Heart left ventricle (tissue), 16 donors: ENCODE measurements around the gene ASPM. TPM values are rescaled to one million over a fixed set of nuclear protein-coding genes. Genes with fewer than 3 reads are reported as not detected.

Experiments used
- ATAC-seq, 4 donors: fragments of 200-7000 bp; cut with Tn5 transposase; one replicate each; pipeline ENCODE4 v1.9.1; 2020 to 2022; ENCODE audit warnings: moderate library complexity in 4 of 4, mild to moderate bottlenecking in 3 of 4, moderate number of reproducible peaks in 1 of 4
- DNase-seq, 5 donors: peaks; one replicate each; pipeline ENCODE4 v3.0.0-alpha.2; 2020
- H3K27ac ChIP-seq, 12 donors: fragments of 200-600 bp; sonication (generic) in 4 of 12; one replicate each; pipeline versions ENCODE4 v1.5.0 to v1.8.0; 2016 to 2022; ENCODE audit warnings: mild to moderate bottlenecking in 2 of 12
- H3K27me3 ChIP-seq, 9 donors: fragments of 200-600 bp; sonication (generic) in 2 of 9; one replicate each; pipeline versions ENCODE4 v1.5.1 to v1.8.0; 2016 to 2022; ENCODE audit warnings: mild to moderate bottlenecking in 3 of 9
- H3K36me3 ChIP-seq, 9 donors: fragments of 200-600 bp; sonication (generic) in 2 of 9; one replicate each; pipeline versions ENCODE4 v1.5.0 to v1.8.0; 2018 to 2022; ENCODE audit warnings: mild to moderate bottlenecking in 2 of 9
- H3K4me1 ChIP-seq, 12 donors: fragments of 200-600 bp; sonication (generic) in 4 of 12; one replicate each; pipeline versions ENCODE4 v1.5.0 to v1.8.0; 2016 to 2022; ENCODE audit warnings: mild to moderate bottlenecking in 3 of 12
- H3K4me3 ChIP-seq, 12 donors: fragments of 200-600 bp; sonication (generic) in 4 of 12; one replicate each; pipeline versions ENCODE4 v1.5.0 to v1.8.0; 2017 to 2022; ENCODE audit warnings: mild to moderate bottlenecking in 9 of 12, moderate library complexity in 4 of 12
- H3K9me3 ChIP-seq, 12 donors: fragments of 200-600 bp; sonication (generic) in 4 of 12; one replicate each; pipeline versions ENCODE4 v1.5.0 to v1.8.0; 2016 to 2022; ENCODE audit warnings: mild to moderate bottlenecking in 1 of 12
- CTCF ChIP-seq, 12 donors: fragments of 200-600 bp; sonication (generic) in 4 of 12; IDR thresholded peaks; one replicate each; pipeline versions ENCODE4 v1.5.0 to v1.8.0; 2018 to 2022; ENCODE audit warnings: antibody characterized with exemption in 12 of 12, mild to moderate bottlenecking in 5 of 12
- POLR2A ChIP-seq, 2 donors: fragments of 450-650 bp; IDR thresholded peaks; one replicate each; pipeline ENCODE4 v1.6.1; 2017; ENCODE audit warnings: antibody characterized with exemption in 2 of 2, mild to moderate bottlenecking in 2 of 2, moderate library complexity in 2 of 2
- WGBS, 4 donors: extraction: QIAGEN DNeasy Blood & Tissue Kit in 2 of 4; methylation state at CpG; one replicate each; pipeline versions ENCODE4 v1.1.5 to v1.1.7; 2013 to 2018; 5-methylcytosine and 5-hydroxymethylcytosine counted together
- intact Hi-C, 10 donors: fragments of 100-400 bp; cut with DNase I; formaldehyde crosslinking; loops; one replicate each; pipeline versions ENCODE4 v1.11.1 to v1.14.2; 2022
- polyA plus RNA-seq, 2 donors: library from polyadenylated mRNA; stranded (reverse); fragments of 200-250 nt; gene quantifications; one replicate each; pipeline ENCODE4 v1.2.3, GENCODE V29; 2013
- total RNA-seq, 9 donors: library from RNA; depleted of rRNA in 2 of 9; stranded (reverse); fragments of >200 nt in 2 of 9; fragmentation: NEBNext Ultra II Directional in 3 of 9; extraction: Animal tissue kit (Norgen Biotek cat#: 25700) in 3 of 9; gene quantifications; one replicate each; pipeline versions ENCODE4 v1.1.0 to v1.2.4, GENCODE V29; 2016 to 2023
- donor health status: ischemic (EF 13 %, LVEDD 7.1; RV severe dilation, severe dysfunction).
- donor health status: healthy with polysubstance abuse.
- donor health status: DM: no; HTN: yes; CAD: no.
- donor health status: DM: no; HTN: no; CAD: no.
- donor health status: ischemic (EF 25% LVEDD 6.9; RV normal size, moderate dysfunction).
- donor health status: ischemic (EF 25% LVEDD 5.7; RV mildly dilated, moderate dysfunction).
- donor health status: healthy.
- donor health status: DM: yes; HTN: yes; CAD: no.
- donor health status: ischemic (EF 35%, LVEDD 5.7; RV mildly dilated, moderate dysfunction).
- donor health status: nonischemic (EF 11% LVEDD 7.7; RV severe dilation, severe dysfunction).
- donor health status: DM: yes; HTN: yes; CAD: no.
- donor health status: PGD.
- donor health status: ischemic (EF 29% LVEDD 5.4; RV normal size, mild dysfunction).
- donor health status: nonischemic (EF 23%, LVEDD 6.1; RV moderate dilation, normal function).

Gene ASPM
- total and polyA plus RNA-seq, 11 donors, result 0.08 to 5.9 (median 0.44) TPM

- intact Hi-C loops, result loop anchor here in 8 of 10 donors (2.0 to 10.0 kb wide), 4 partner anchors 172 to 342 kb away; no protein-coding TSS in a partner anchor
- H3K27ac ChIP-seq, result no peak overlapping the region
- H3K27me3 ChIP-seq, result no peaks in the 10 kb centered on the region
- H3K9me3 ChIP-seq, result no peaks in the 10 kb centered on the region
- DNase-seq, result no peak
- no peak for ATAC-seq
- TF ChIP-seq CTCF (IDR thresholded peaks at IDR 0.05) (no peak), POLR2A (IDR thresholded peaks at IDR 0.05) (no peak)
- H3K4me3 ChIP-seq, result no peak overlapping the region
- H3K36me3 ChIP-seq, result peaks cover 0 to 99% (median 78%) of the 10 kb centered on the region in 9 donors
- peaks cover 0 to 10% (median 0%) of the 10 kb centered on the region in 12 donors for H3K4me1 ChIP-seq
- WGBS, 4 donors, result 81 to 94% (median 86%) methylated on average over 5 of the region's 5 CpGs
Measured at GRCh38 chr1:197183195-197183748, 36.8 kb upstream of the ASPM start.

DNA sequence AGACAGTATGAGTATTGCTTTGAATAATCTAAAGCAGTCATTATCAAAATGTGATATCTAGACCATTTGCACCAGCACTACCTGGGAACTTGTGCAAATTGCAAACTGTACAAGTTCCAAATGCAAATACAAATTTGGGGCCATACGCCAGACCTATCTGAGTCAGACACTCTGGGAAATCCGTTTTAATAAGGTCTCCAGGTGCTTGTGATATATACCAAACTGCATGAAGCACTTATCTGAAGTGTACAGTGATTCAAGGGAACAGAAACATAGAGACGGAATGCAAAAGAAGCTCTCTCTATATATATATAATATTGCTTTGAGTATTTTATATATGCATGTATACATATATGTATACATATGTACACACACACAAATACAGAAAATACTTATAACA, 36.2 kb upstream of the ASPM start:
- no peaks in the 10 kb centered on the region for H3K9me3 ChIP-seq
- no peak overlapping the region for H3K27ac ChIP-seq
- 65 to 74% (median 66%) methylated on average over 3 of the region's 3 CpGs for WGBS, 4 donors
- ATAC-seq, result no peak
- intact Hi-C loops, result loop anchor here in 8 of 10 donors (2.0 to 10.0 kb wide), 4 partner anchors 172 to 342 kb away; no protein-coding TSS in a partner anchor
- peaks cover 0 to 99% (median 78%) of the 10 kb centered on the region in 9 donors for H3K36me3 ChIP-seq
- no peak overlapping the region for H3K4me3 ChIP-seq
- H3K4me1 ChIP-seq, result peaks cover 0 to 10% (median 0%) of the 10 kb centered on the region in 12 donors
- DNase-seq, result no peak
- no peak for TF ChIP-seq POLR2A (IDR thresholded peaks at IDR 0.05)
- no peak for TF ChIP-seq CTCF (IDR thresholded peaks at IDR 0.05)
- no peaks in the 10 kb centered on the region for H3K27me3 ChIP-seq

- no peaks in the 10 kb centered on the region for H3K27me3 ChIP-seq
- intact Hi-C loops, result loop anchor here (2.0 to 10.0 kb wide), 4 partner anchors 173 to 343 kb away; no protein-coding TSS in a partner anchor
- H3K27ac ChIP-seq, result no peak overlapping the region
- no peaks in the 10 kb centered on the region for H3K9me3 ChIP-seq
- H3K4me3 ChIP-seq, result no peak overlapping the region
- 73 to 81% (median 75%) methylated on average over 3 of the region's 3 CpGs for WGBS, 4 donors
- DNase-seq (no peak), ATAC-seq (no peak)
- H3K4me1 ChIP-seq, result peaks cover 0 to 10% (median 0%) of the 10 kb centered on the region in 12 donors
- peaks cover 0 to 99% (median 78%) of the 10 kb centered on the region in 9 donors for H3K36me3 ChIP-seq
- no peak for TF ChIP-seq CTCF (IDR thresholded peaks at IDR 0.05)
- TF ChIP-seq POLR2A (IDR thresholded peaks at IDR 0.05), result no peak
Measured at GRCh38 chr1:197181982-197182381, 35.5 kb upstream of the ASPM start.

- no peaks in the 10 kb centered on the region for H3K9me3 ChIP-seq
- ATAC-seq, result peak in 2 of 4 donors; percentile 60 to 62
- intact Hi-C loops, result loop anchor here in 9 of 10 donors (1.0 to 10.0 kb wide), 5 partner anchors 174 to 344 kb away; no protein-coding TSS in a partner anchor
Measured at GRCh38 chr1:197180252-197180878, 33.9 kb upstream of the ASPM start.

More at GRCh38 chr1:197180252-197180878, 33.9 kb upstream of the ASPM start:
- Histone ChIP-seq H3K4me1 (peaks cover 0 to 10% (median 0%) of the 10 kb centered on the region in 12 donors), H3K36me3 (peaks cover 0 to 99% (median 78%) of the 10 kb centered on the region in 9 donors), H3K4me3 (no peak overlapping the region), H3K27me3 (no peaks in the 10 kb centered on the region), H3K27ac (no peak overlapping the region)
- TF ChIP-seq POLR2A (IDR thresholded peaks at IDR 0.05), result no peak
- peak; percentile 48 to 75 (median 64) for TF ChIP-seq CTCF (IDR thresholded peaks at IDR 0.05)
- WGBS, 4 donors, result 42 to 53% (median 48%) methylated on average over 3 of the region's 3 CpGs
- no peak for DNase-seq
